Measurements from ENCODE around the gene GPX4. TPM values are rescaled to one million over a fixed set of nuclear protein-coding genes. Genes with fewer than 3 reads are reported as not detected.

Gene GPX4
- total and polyA plus RNA-seq, 2 experiments from 2014 or later = 351 to 573 TPM

GRCh38 chr19:1140272-1141027 lies 36.7 kb downstream of the GPX4 start:
- TF ChIP-seq ZNF114 (CRISPR knock-in tag; IDR thresholded peaks at IDR 0.05) = no peak
- TF ChIP-seq ETS1 (IDR thresholded peaks at IDR 0.05) = no peak
- TF ChIP-seq ZNF462 (CRISPR knock-in tag; IDR thresholded peaks at IDR 0.05) = no peak
- Mint-ChIP-seq H3K9me3 (peaks cover 4% of the 10 kb centered on the region; the same call in 1 of the 3 replicates), H3K27me3 (ENCODE audit: insufficient read depth, low read depth, poor library complexity) (peaks cover 21% of the 10 kb centered on the region), H3K4me3 (no peak overlapping the region), H3K4me1 (peaks cover 13% of the 10 kb centered on the region), H3K27ac (no peak overlapping the region; the same call in 1 of the 2 replicates), H3K36me3 (ENCODE audit: low read depth) (peaks cover 33% of the 10 kb centered on the region)
- DNase-seq (ENCODE audit: low spot score) (no peak), ATAC-seq (no peak)
- Histone ChIP-seq H3K4me1 (ENCODE audit: insufficient read depth) (no peaks in the 10 kb centered on the region), H3K9me2 (ENCODE audit: insufficient read depth) (no peaks in the 10 kb centered on the region), H3K4me2 (no peak overlapping the region), H3F3A (replicated peaks; ENCODE audit: low read depth) (no peaks in the 10 kb centered on the region; the same call in 1 of the 2 replicates), H3K27ac (ENCODE audit: low read depth) (no peak overlapping the region), H4K20me1 (replicated peaks; ENCODE audit: insufficient read depth) (peaks cover 4% of the 10 kb centered on the region; the same call in 1 of the 2 replicates), H3K27me3 (ENCODE audit: insufficient read depth) (no peaks in the 10 kb centered on the region), H2AFZ (no peak overlapping the region), H3K4me3 (no peak overlapping the region), H3K36me3 (ENCODE audit: insufficient read depth) (peaks cover 3% of the 10 kb centered on the region; the same call in 1 of the 2 replicates), H3K79me2 (replicated peaks; ENCODE audit: insufficient read depth) (no peaks in the 10 kb centered on the region)
